IMR-90 (cell line): ENCODE results near the gene ROPN1B. TPM values are rescaled to one million over a fixed set of nuclear protein-coding genes. Genes with fewer than 3 reads are reported as not detected.

Source experiments
- ATAC-seq: fragments of 200-7000 bp; cut with Tn5 transposase; 2 replicates; pipeline ENCODE4 v1.9.1; 2020; ENCODE audit warnings: low read depth, mild to moderate bottlenecking, moderate library complexity
- BruUV-seq: library from RNA; stranded (reverse); fragments of 400-500 nt; replicated peaks from 2 replicates; lab custom pipeline; 2021; lab: Mats Ljungman, UMichigan
- CTCF ChIA-PET: fragments of 300-600 bp; formaldehyde crosslinking; extraction: SDS; loops from one replicate; lab custom pipeline; 2021; ENCODE audit warnings: antibody characterized with exemption; lab: Yijun Ruan, JAX
- POLR2A ChIA-PET: fragments of 300-600 bp; sonication (Branson Sonifier 250); formaldehyde crosslinking; loops from one replicate; lab custom pipeline; 2022; ENCODE audit warnings: antibody characterized with exemption; ENCODE audit not compliant: unreplicated experiment; lab: Charles Lee
- DNase-seq: peaks from one replicate; pipeline ENCODE4 v3.0.0; 2013
- H2AFZ ChIP-seq: replicated peaks from 2 replicates; pipeline ENCODE3; 2013; ENCODE audit warnings: low read length, mild to moderate bottlenecking; ENCODE audit not compliant: poor library complexity
- H2AK5ac ChIP-seq: 2 replicates; pipeline ENCODE4 v1.6.1; 2013; ENCODE audit warnings: low read depth, low read length, inconsistent platforms
- H2AK9ac ChIP-seq: replicated peaks from 2 replicates; pipeline ENCODE3; 2013; ENCODE audit warnings: mild to moderate bottlenecking, low read depth, low read length, moderate library complexity; ENCODE audit not compliant: poor library complexity
- H2BK120ac ChIP-seq: 2 replicates; pipeline ENCODE4 v1.6.1; 2013; ENCODE audit warnings: low read depth, low read length, inconsistent platforms
- H2BK15ac ChIP-seq: 3 replicates; pipeline ENCODE4 v1.6.1; 2013; ENCODE audit warnings: low read depth, low read length, inconsistent platforms
- H2BK20ac ChIP-seq: 2 replicates; pipeline ENCODE4 v1.6.1; 2013; ENCODE audit warnings: low read depth, mild to moderate bottlenecking, inconsistent platforms, low read length, moderate library complexity
- H2BK5ac ChIP-seq: 2 replicates; pipeline ENCODE4 v1.6.1; 2013; ENCODE audit warnings: mild to moderate bottlenecking, low read depth, low read length, inconsistent platforms; ENCODE audit not compliant: poor library complexity, severe bottlenecking
- H3K14ac ChIP-seq: replicated peaks from 2 replicates; pipeline ENCODE4 v1.6.1; 2013; ENCODE audit warnings: low read depth, low read length, inconsistent platforms
- H3K18ac ChIP-seq: 2 replicates; pipeline ENCODE4 v1.6.1; 2013; ENCODE audit warnings: low read depth, low read length, control low read depth
- H3K23ac ChIP-seq: 2 replicates; pipeline ENCODE4 v1.6.1; 2013; ENCODE audit warnings: low read depth, low read length, inconsistent platforms
- H3K27ac ChIP-seq: 2 replicates; pipeline ENCODE4 v1.5.1; 2013; ENCODE audit warnings: mild to moderate bottlenecking, control low read depth, low read length; ENCODE audit not compliant: insufficient read depth
- H3K27me3 ChIP-seq: 2 replicates; pipeline ENCODE4 v1.6.1; 2013; ENCODE audit warnings: low read length; ENCODE audit not compliant: control insufficient read depth, insufficient read depth
- H3K36me3 ChIP-seq: 2 replicates; pipeline ENCODE4 v1.6.1; 2013; ENCODE audit warnings: low read length, mixed read lengths; ENCODE audit not compliant: control insufficient read depth, insufficient read depth
- H3K4ac ChIP-seq: 2 replicates; pipeline ENCODE4 v1.6.1; 2013; ENCODE audit warnings: low read depth, low read length, inconsistent platforms
- H3K4me1 ChIP-seq: 2 replicates; pipeline ENCODE4 v1.6.1; 2013; ENCODE audit warnings: low read length, mixed read lengths; ENCODE audit not compliant: control insufficient read depth, insufficient read depth
- H3K4me2 ChIP-seq: 2 replicates; pipeline ENCODE4 v1.6.1; 2013; ENCODE audit warnings: low read depth, mild to moderate bottlenecking, control low read depth, low read length, moderate library complexity
- H3K4me3 ChIP-seq: 2 replicates; pipeline ENCODE4 v1.5.1; 2013; ENCODE audit warnings: low read depth, mild to moderate bottlenecking, control low read depth, low read length, moderate library complexity; ENCODE audit not compliant: insufficient read depth
- H3K56ac ChIP-seq: 2 replicates; pipeline ENCODE4 v1.6.1; 2013; ENCODE audit warnings: low read length, inconsistent platforms; ENCODE audit not compliant: insufficient read depth; ENCODE audit errors: extremely low read depth
- H3K79me1 ChIP-seq, 2 experiments: 2 replicates each; pipeline ENCODE4 v1.6.1; 2013; ENCODE audit warnings: low read length in 2 of 2, inconsistent platforms in 1 of 2, low read depth in 1 of 2
- H3K9ac ChIP-seq: 2 replicates; pipeline ENCODE4 v1.6.1; 2013; ENCODE audit warnings: low read depth, low read length, control low read depth
- H3K9me1 ChIP-seq: 2 replicates; pipeline ENCODE4 v1.6.1; 2013; ENCODE audit warnings: low read length, inconsistent platforms; ENCODE audit not compliant: insufficient read depth
- H3K9me3 ChIP-seq: 2 replicates; pipeline ENCODE4 v1.6.1; 2013; ENCODE audit warnings: low read length; ENCODE audit not compliant: control insufficient read depth, insufficient read depth
- H4K20me1 ChIP-seq: 2 replicates; pipeline ENCODE4 v1.6.1; 2013; ENCODE audit warnings: low read length, inconsistent platforms; ENCODE audit not compliant: insufficient read depth
- H4K5ac ChIP-seq: 2 replicates; pipeline ENCODE4 v1.6.1; 2013; ENCODE audit warnings: mild to moderate bottlenecking, low read depth, low read length, control low read depth
- H4K8ac ChIP-seq, 2 experiments: 2 replicates each; pipeline ENCODE4 v1.6.1; 2013; ENCODE audit warnings: low read depth in 2 of 2, low read length in 2 of 2, control low read depth in 1 of 2, inconsistent platforms in 1 of 2
- H4K91ac ChIP-seq: 2 replicates; pipeline ENCODE4 v1.6.1; 2013; ENCODE audit warnings: low read depth, low read length, inconsistent platforms; ENCODE audit not compliant: insufficient read depth
- CHD1 ChIP-seq: IDR thresholded peaks from 2 replicates; pipeline ENCODE4 v1.6.1; 2012; ENCODE audit warnings: low read depth, low read length, improper control_type of control experiment
- CTCF ChIP-seq: conservative IDR thresholded peaks from 2 replicates; pipeline ENCODE4 v1.5.1; 2012; ENCODE audit warnings: mild to moderate bottlenecking, low read depth, low read length, improper control_type of control experiment
- ELK1 ChIP-seq: fragments of 150-350 bp; IDR thresholded peaks from 2 replicates; pipeline ENCODE4 v1.6.1; 2016; ENCODE audit warnings: low read depth, mild to moderate bottlenecking, low read length, moderate library complexity, borderline replicate concordance
- MAFK ChIP-seq: IDR thresholded peaks from 2 replicates; pipeline ENCODE4 v1.6.1; 2012; ENCODE audit warnings: low read depth, low read length, improper control_type of control experiment
- POLR2A ChIP-seq: IDR thresholded peaks from 2 replicates; pipeline ENCODE4 v1.6.1; 2012; ENCODE audit warnings: mild to moderate bottlenecking, low read depth, low read length
- RCOR1 ChIP-seq: IDR thresholded peaks from 2 replicates; pipeline ENCODE4 v1.6.1; 2012; ENCODE audit warnings: mild to moderate bottlenecking, low read length, improper control_type of control experiment; ENCODE audit not compliant: insufficient replicate concordance
- RFX5 ChIP-seq: IDR thresholded peaks from 2 replicates; pipeline ENCODE4 v1.8.0; 2012; ENCODE audit warnings: low read depth, mild to moderate bottlenecking, low read length, moderate library complexity
- WGBS, 2 experiments: methylation state at CpG; one replicate each; pipeline versions ENCODE4 v1.1.5 to v1.1.7; 2013; ENCODE audit warnings: missing lambda C conversion rate in 2 of 2; ENCODE audit not compliant: insufficient read length in 1 of 2; ENCODE audit errors: extremely low coverage in 2 of 2; 5-methylcytosine and 5-hydroxymethylcytosine counted together
- dilution Hi-C: fragments of 300-500 bp; cut with HindIII; formaldehyde crosslinking; loops from one replicate; pipeline ENCODE4 v1.14.3; 2018; ENCODE audit warnings: low sequenced_read_pairs; ENCODE audit not compliant: unreplicated experiment
- in situ Hi-C: fragments of 300-500 bp; cut with MboI; formaldehyde crosslinking; loops from 3 replicates; pipeline ENCODE4 v1.14.3; 2019; ENCODE audit warnings: low sequenced_read_pairs, inconsistent platforms, mixed read lengths
- intact Hi-C: fragments of 100-400 bp; cut with micrococcal nuclease; formaldehyde crosslinking; loops from 2 replicates; pipeline ENCODE4 v1.10.0; 2022
- polyA plus RNA-seq, 3 experiments: library from polyadenylated mRNA; depleted of rRNA; stranded (reverse); fragments of >200 nt; gene quantifications; 2 replicates each; pipeline ENCODE4 v1.2.3, GENCODE V29; 2012; ENCODE audit warnings: low replicate concordance in 1 of 3
- total RNA-seq: library from RNA; depleted of rRNA; stranded (reverse); fragments of >200 nt; gene quantifications from 2 replicates; pipeline ENCODE4 v1.2.3, GENCODE V29; 2012

The ROPN1B gene
- total and polyA plus RNA-seq, 2 of the 4 experiments (the other 2 are of a cell fraction): not detected

- Histone ChIP-seq H2AFZ (no peak overlapping the region), H3K4ac (no peak overlapping the region), H3K18ac (no peak overlapping the region), H4K8ac (no peak overlapping the region), H2BK120ac (no peak overlapping the region), H3K27ac (no peak overlapping the region), H2AK9ac (no peak overlapping the region), H2AK5ac (no peak overlapping the region), H3K14ac (no peak overlapping the region), H3K9ac (no peak overlapping the region), H4K91ac (no peak overlapping the region), H3K4me2 (no peak overlapping the region), H3K56ac (no peak overlapping the region), H2BK15ac (no peak overlapping the region), H3K23ac (no peak overlapping the region), H3K9me1 (no peaks in the 10 kb centered on the region), H3K27me3 (peaks cover 15% of the 10 kb centered on the region), H3K36me3 (no peaks in the 10 kb centered on the region), H4K5ac (no peak overlapping the region), H4K20me1 (no peaks in the 10 kb centered on the region), H3K79me1 (no peaks in the 10 kb centered on the region), H3K4me1 (no peaks in the 10 kb centered on the region), H3K9me3 (no peaks in the 10 kb centered on the region), H2BK5ac (no peak overlapping the region), H3K4me3 (no peak overlapping the region), H2BK20ac (no peak overlapping the region)
- POLR2A ChIA-PET: no interaction called here
- TF ChIP-seq RFX5 (no peak), POLR2A (no peak), ELK1 (no peak), RCOR1 (no peak), CHD1 (no peak), CTCF (no peak), MAFK (no peak)
- in situ Hi-C loops: loop anchor here (25.0 kb wide), 1 partner anchor 427 kb away; the partner anchor contains the start of gene CFAP100
- ATAC-seq (no peak), DNase-seq (no peak)
- intact Hi-C loops: no loop called here
- dilution Hi-C loops: no loop called here
- BruUV-seq: no TSS peak
- CTCF ChIA-PET: no interaction called here
- 57% methylated on average over 2 of the region's 11 CpGs; no CpG with 5 or more reads in 1 of the 2 experiments for WGBS, 2 experiments
Measured at GRCh38 chr3:125960456-125961288, 8.3 kb upstream of the ROPN1B start.
